Body of pancreas (tissue), 4 donors: Measurements from ENCODE around the gene CDH16.

Experiments
- POLR2A ChIP-seq, 3 donors: fragments of 450-650 bp; IDR thresholded peaks; one replicate each; pipeline ENCODE4 v1.6.1; 2016; ENCODE audit warnings: antibody characterized with exemption in 3 of 3, mild to moderate bottlenecking in 2 of 3
- TF ChIP-seq, protein P1 (sequence below), 7 experiments: fragments of 450-650 bp in 4 of 7; fragments of 200-600 bp in 3 of 7; sonication (generic) in 3 of 7; IDR thresholded peaks; one replicate each; pipeline ENCODE4 v1.5.1; 2016 to 2019; ENCODE audit warnings: antibody characterized with exemption in 7 of 7

DNA sequence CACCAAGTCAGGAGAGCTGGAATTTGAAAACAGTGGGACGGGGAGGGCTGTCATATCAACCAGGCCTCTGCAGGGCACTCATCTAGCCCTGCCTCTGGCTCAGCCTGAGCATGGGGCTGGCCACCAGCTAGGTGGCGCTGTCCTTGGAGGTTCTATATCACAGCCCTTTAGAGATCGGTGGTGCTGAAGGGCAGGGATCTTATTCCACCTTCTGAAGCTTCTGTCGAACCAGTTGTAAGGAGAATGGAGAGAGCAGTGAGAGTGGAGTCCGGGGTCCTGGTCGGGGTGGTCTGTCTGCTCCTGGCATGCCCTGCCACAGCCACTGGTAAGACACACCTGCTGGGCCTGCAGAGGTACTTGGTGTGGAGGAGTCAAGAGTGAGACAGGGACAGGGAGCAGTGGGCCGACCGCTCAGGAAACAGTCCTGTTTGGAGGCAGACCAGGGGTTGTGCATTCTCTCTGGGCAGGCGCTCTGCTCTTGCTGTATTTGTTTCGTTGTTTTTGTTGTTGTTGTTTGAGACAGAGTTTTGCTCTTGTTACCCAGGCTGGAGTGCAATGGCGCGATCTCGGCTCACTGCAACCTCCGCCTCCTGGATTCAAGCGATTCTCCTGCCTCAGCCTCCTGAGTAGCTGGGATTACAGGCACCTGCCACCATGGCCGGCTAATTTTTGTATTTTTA, 42.5 kb upstream of the CDH16 start, which contains the start of gene CES3:
- TF ChIP-seq, protein P1, sequence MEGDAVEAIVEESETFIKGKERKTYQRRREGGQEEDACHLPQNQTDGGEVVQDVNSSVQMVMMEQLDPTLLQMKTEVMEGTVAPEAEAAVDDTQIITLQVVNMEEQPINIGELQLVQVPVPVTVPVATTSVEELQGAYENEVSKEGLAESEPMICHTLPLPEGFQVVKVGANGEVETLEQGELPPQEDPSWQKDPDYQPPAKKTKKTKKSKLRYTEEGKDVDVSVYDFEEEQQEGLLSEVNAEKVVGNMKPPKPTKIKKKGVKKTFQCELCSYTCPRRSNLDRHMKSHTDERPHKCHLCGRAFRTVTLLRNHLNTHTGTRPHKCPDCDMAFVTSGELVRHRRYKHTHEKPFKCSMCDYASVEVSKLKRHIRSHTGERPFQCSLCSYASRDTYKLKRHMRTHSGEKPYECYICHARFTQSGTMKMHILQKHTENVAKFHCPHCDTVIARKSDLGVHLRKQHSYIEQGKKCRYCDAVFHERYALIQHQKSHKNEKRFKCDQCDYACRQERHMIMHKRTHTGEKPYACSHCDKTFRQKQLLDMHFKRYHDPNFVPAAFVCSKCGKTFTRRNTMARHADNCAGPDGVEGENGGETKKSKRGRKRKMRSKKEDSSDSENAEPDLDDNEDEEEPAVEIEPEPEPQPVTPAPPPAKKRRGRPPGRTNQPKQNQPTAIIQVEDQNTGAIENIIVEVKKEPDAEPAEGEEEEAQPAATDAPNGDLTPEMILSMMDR (IDR thresholded peaks at IDR 0.05) = peak; percentile 72 to 82 (median 79)
- TF ChIP-seq POLR2A (IDR thresholded peaks at IDR 0.05) = no peak
